Spleen (tissue), 11 donors: ENCODE data around the gene DBH. TPM values are rescaled to one million over a fixed set of nuclear protein-coding genes. Genes with fewer than 3 reads are reported as not detected.
A peak's percentile ranks its signal among the peaks of the same experiment; 100 is the strongest.

ENCODE experiments used
- DNase-seq: peaks from one replicate; pipeline ENCODE4 v3.0.0-alpha.2; 2020
- H3K27ac ChIP-seq, 8 donors: fragments of 200-600 bp; sonication (generic) in 7 of 8; 1 replicate in 4 of 8; 2 replicates in 4 of 8; pipeline versions ENCODE4 v1.5.0 to v1.8.0; 2016 to 2021; ENCODE audit warnings: inconsistent platforms in 4 of 8, mild to moderate bottlenecking in 4 of 8, moderate library complexity in 1 of 8
- H3K27me3 ChIP-seq, 7 donors: fragments of 200-600 bp; sonication (generic) in 6 of 7; replicated peaks in 1 of 7; 1 replicate in 4 of 7; 2 replicates in 3 of 7; pipeline versions ENCODE4 v1.5.0 to v1.8.0; 2016 to 2021; ENCODE audit warnings: inconsistent platforms in 3 of 7, mild to moderate bottlenecking in 1 of 7
- H3K36me3 ChIP-seq, 6 donors: fragments of 200-600 bp; sonication (generic) in 5 of 6; 1 replicate in 4 of 6; 2 replicates in 2 of 6; pipeline versions ENCODE4 v1.5.0 to v1.8.0; 2016 to 2021; ENCODE audit warnings: inconsistent platforms in 2 of 6
- H3K4me1 ChIP-seq, 6 donors: fragments of 200-600 bp; sonication (generic) in 5 of 6; 1 replicate in 3 of 6; 2 replicates in 3 of 6; pipeline versions ENCODE4 v1.5.0 to v1.8.0; 2016 to 2021; ENCODE audit warnings: inconsistent platforms in 3 of 6
- H3K4me3 ChIP-seq, 8 donors: fragments of 200-600 bp; sonication (generic) in 7 of 8; 1 replicate in 4 of 8; 2 replicates in 4 of 8; pipeline versions ENCODE4 v1.5.0 to v1.8.0; 2016 to 2021; ENCODE audit warnings: inconsistent platforms in 4 of 8, mild to moderate bottlenecking in 4 of 8, moderate library complexity in 2 of 8
- H3K9me3 ChIP-seq, 8 donors: fragments of 200-600 bp; sonication (generic) in 7 of 8; 1 replicate in 4 of 8; 2 replicates in 4 of 8; pipeline versions ENCODE4 v1.5.0 to v1.8.0; 2016 to 2021; ENCODE audit warnings: inconsistent platforms in 4 of 8
- CTCF ChIP-seq, 11 experiments: fragments of 200-600 bp in 7 of 11; fragments of 450-650 bp in 4 of 11; sonication (generic) in 4 of 11; IDR thresholded peaks in 8 of 11; conservative IDR thresholded peaks in 3 of 11; 1 replicate in 7 of 11; 2 replicates in 4 of 11; pipeline versions ENCODE4 v1.4.0 to v1.8.0; 2016 to 2021; ENCODE audit warnings: antibody characterized with exemption in 11 of 11, inconsistent platforms in 4 of 11, mild to moderate bottlenecking in 1 of 11
- POLR2A ChIP-seq, 3 donors: fragments of 450-650 bp; IDR thresholded peaks; one replicate each; pipeline ENCODE4 v1.5.1; 2017; ENCODE audit warnings: antibody characterized with exemption in 3 of 3, mild to moderate bottlenecking in 1 of 3
- POLR2AphosphoS5 ChIP-seq, 3 donors: sonication (generic); formaldehyde crosslinking; IDR thresholded peaks; one replicate each; pipeline ENCODE4 v1.5.1; 2017; ENCODE audit warnings: antibody characterized with exemption in 3 of 3
- WGBS, 5 donors: extraction: QIAGEN DNeasy Blood & Tissue Kit in 3 of 5; methylation state at CpG; one replicate each; pipeline versions ENCODE4 v1.1.5 to v1.1.7; 2013 to 2018; 5-methylcytosine and 5-hydroxymethylcytosine counted together
- intact Hi-C: fragments of 100-400 bp; cut with DNase I; formaldehyde crosslinking; loops from one replicate; pipeline ENCODE4 v1.15.0; 2023; ENCODE audit warnings: low total_unique reads
- polyA plus RNA-seq, 3 donors: library from polyadenylated mRNA; stranded (reverse); fragments of 200-250 nt; gene quantifications; one replicate each; pipeline ENCODE4 v1.2.1, GENCODE V29; 2013
- total RNA-seq, 7 donors: library from RNA; depleted of rRNA in 3 of 7; stranded (reverse); fragments of >200 nt in 3 of 7; fragmentation: NEBNext Ultra II Directional in 4 of 7; extraction: Animal tissue kit (Norgen Biotek cat#: 25700) in 4 of 7; gene quantifications; one replicate each; pipeline versions ENCODE4 v1.1.0 to v1.2.1, GENCODE V29; 2016 to 2021
- donor health status: healthy with polysubstance abuse.
- donor health status: DM: no; HTN: no; CAD: no; lungs with moderate emphysema.
- donor health status: DM: no; HTN: no; CAD: no.
- donor health status: Bipolar disorder and iron deficiency.
- donor health status: healthy.
- donor health status: DM: no; HTN: no; CAD: no.
- donor health status: DM: yes; HTN: yes; CAD: no.

Gene DBH
- total and polyA plus RNA-seq, 10 donors, result 0.03 to 1.2 (median 0.32) TPM; not detected in 2

- DNase-seq, result no peak
- peaks cover 0 to 41% (median 11%) of the 10 kb centered on the region in 7 donors for H3K27me3 ChIP-seq
- peaks cover 9 to 75% (median 19%) of the 10 kb centered on the region in 6 donors for H3K4me1 ChIP-seq
- H3K27ac ChIP-seq, result peak overlapping the region in 2 of 8 donors; percentile 66 to 71
- H3K36me3 ChIP-seq, result no peaks in the 10 kb centered on the region
- TF ChIP-seq POLR2AphosphoS5 (IDR thresholded peaks at IDR 0.05), result no peak
- TF ChIP-seq POLR2A (IDR thresholded peaks at IDR 0.05), result no peak
- TF ChIP-seq CTCF (IDR thresholded peaks at IDR 0.05 in 8 of 11, conservative IDR thresholded peaks at IDR 0.05 in 3 of 11), result no peak
- WGBS, 5 donors, result 82 to 91% (median 89%) methylated on average over 8 to 10 of the region's 10 CpGs
- no peak overlapping the region for H3K4me3 ChIP-seq
- intact Hi-C loops, result no loop called here
- no peaks in the 10 kb centered on the region for H3K9me3 ChIP-seq
These were observed 69.4 kb downstream of the DBH start for GRCh38 chr9:133705576-133705975.

GRCh38 chr9:133706307-133707050 lies 70.3 kb downstream of the DBH start:
- 59 to 75% (median 71%) methylated on average over 12 of the region's 12 CpGs for WGBS, 5 donors

GRCh38 chr9:133707065-133707762 lies 71.1 kb downstream of the DBH start:
- H3K27me3 ChIP-seq, result peaks cover 0 to 28% (median 7%) of the 10 kb centered on the region in 7 donors
- intact Hi-C loops, result no loop called here
- no peak overlapping the region for H3K4me3 ChIP-seq
- no peaks in the 10 kb centered on the region for H3K36me3 ChIP-seq
- peak; percentile 69 for DNase-seq
- peaks cover 5 to 59% (median 12%) of the 10 kb centered on the region in 6 donors for H3K4me1 ChIP-seq
- peak in 2 of 3 donors; percentile 49 to 53 for TF ChIP-seq POLR2AphosphoS5 (IDR thresholded peaks at IDR 0.05)
- no peak for TF ChIP-seq POLR2A (IDR thresholded peaks at IDR 0.05)
- TF ChIP-seq CTCF (IDR thresholded peaks at IDR 0.05 in 8 of 11, conservative IDR thresholded peaks at IDR 0.05 in 3 of 11), result no peak
- H3K9me3 ChIP-seq, result no peaks in the 10 kb centered on the region
- WGBS, 5 donors, result 56 to 70% (median 63%) methylated on average over 15 to 17 of the region's 17 CpGs
- H3K27ac ChIP-seq, result peak overlapping the region in 6 of 8 donors; percentile 55 to 71 (median 65)

More at GRCh38 chr9:133706307-133707050, 70.3 kb downstream of the DBH start:
- no peaks in the 10 kb centered on the region for H3K36me3 ChIP-seq
- intact Hi-C loops, result no loop called here
- H3K9me3 ChIP-seq, result no peaks in the 10 kb centered on the region
- H3K4me1 ChIP-seq, result peaks cover 9 to 66% (median 17%) of the 10 kb centered on the region in 6 donors
- no peak overlapping the region for H3K4me3 ChIP-seq
- DNase-seq, result peak; percentile 64
- TF ChIP-seq POLR2A (IDR thresholded peaks at IDR 0.05), result no peak
- TF ChIP-seq POLR2AphosphoS5 (IDR thresholded peaks at IDR 0.05), result peak in 2 of 3 donors; percentile 47 to 62
- no peak for TF ChIP-seq CTCF (IDR thresholded peaks at IDR 0.05 in 8 of 11, conservative IDR thresholded peaks at IDR 0.05 in 3 of 11)
- H3K27me3 ChIP-seq, result peaks cover 0 to 32% (median 11%) of the 10 kb centered on the region in 7 donors
- peak overlapping the region in 5 of 8 donors; percentile 56 to 71 (median 65) for H3K27ac ChIP-seq
